ENCODE data around the gene AGAP1.
A peak's percentile ranks its signal among the peaks of the same experiment; 100 is the strongest.

Gene AGAP1

DNA sequence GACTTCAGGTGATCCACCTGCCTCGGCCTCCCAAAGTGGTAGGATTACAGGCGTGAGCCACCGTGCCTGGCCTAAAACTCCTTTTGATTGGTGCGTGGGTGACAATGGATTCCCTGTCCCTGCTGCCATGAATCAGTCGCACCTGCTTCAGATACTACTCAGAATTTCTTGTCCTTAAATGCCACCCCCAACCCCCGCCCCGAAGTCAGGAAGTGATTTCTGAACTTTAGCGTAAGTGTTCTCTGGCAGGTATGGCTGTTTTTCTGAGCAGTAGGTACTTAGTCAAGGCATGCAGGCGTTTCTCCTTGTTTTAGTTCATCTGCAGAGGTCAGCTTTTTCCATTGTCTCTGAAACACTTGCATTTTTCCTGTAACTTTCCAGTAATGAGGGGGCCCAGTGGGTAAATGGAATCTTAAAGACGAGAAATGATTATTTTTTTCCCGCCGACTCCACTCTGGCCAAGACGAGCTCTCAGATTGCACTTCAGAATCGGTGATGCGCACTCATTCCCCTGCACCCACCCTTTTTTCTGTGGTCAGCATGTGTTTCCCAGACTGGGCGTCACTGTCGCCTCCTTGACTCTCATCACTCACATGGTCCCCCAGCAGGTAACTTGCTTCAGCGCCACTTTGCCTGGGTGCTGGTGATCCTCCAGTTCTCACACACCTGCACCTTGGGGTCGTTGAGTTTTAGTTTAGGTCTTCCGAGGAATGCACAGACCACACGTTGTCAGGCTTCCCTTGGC, 494.6 kb downstream of the AGAP1 start:
- DNase-seq = peak; percentile 67

DNA sequence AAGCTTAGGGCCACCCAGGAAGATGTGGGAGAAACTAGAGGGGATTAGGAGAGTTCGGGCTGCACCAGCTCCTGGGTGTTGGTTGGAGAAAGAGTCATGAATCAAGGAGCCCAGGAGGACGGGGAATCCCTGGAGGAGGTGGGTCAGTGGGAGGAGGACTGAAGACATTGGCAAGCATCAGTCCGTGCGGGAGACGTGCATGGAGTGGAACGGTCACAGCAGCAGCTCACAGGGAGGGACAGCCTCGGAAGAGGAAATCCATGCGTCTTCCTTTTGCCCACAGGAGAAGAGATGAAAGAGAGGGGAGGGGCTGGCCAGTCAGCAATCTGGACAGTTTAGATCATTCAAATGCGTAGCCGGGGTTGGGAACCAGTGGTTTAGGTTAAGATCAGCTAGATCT, 495.7 kb downstream of the AGAP1 start:
- DNase-seq = no peak

DNA sequence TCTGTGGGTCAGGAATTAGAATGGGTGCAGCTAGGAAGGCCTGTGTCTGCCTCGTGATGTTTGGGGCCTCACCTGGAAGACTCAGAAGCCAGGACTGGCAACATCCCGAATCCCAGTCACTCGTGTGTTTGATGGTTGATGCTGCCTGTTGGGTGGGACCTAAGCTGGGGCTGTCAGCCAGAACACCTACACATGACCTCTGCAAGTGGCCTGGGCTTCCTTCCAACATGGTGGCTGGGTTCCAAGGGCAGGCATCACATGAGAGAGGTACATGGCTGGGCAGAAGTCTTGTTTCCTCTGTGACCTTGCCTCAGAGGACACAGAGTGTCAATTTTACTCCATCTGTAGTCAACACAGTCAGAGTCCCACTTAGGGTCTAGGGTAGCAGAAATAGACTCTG, 496.5 kb downstream of the AGAP1 start:
- peak; percentile 15 for DNase-seq

DNA sequence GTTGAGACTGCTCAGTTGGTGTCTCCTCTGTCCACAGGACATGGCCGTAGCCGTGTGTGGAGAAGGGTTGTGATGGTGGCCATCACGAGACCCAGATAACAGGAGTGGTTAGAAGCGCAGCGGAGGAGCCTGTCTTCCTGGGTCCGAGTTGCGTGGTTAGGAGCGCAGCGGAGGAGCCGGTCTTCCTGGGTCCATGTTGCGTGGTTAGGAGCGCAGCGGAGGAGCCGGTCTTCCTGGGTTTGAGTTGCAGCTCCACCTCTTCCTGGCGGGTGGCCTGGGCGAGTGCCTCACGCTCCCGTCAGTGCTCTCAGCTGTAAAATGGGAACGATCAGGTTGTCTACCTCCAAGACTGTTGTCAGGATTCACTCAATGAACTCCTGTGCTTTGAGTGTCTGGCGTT, 498.2 kb downstream of the AGAP1 start:
- no peak for DNase-seq

- no peak for DNase-seq
Measured at GRCh38 chr2:235996419-235996818, 502.6 kb downstream of the AGAP1 start.

DNA sequence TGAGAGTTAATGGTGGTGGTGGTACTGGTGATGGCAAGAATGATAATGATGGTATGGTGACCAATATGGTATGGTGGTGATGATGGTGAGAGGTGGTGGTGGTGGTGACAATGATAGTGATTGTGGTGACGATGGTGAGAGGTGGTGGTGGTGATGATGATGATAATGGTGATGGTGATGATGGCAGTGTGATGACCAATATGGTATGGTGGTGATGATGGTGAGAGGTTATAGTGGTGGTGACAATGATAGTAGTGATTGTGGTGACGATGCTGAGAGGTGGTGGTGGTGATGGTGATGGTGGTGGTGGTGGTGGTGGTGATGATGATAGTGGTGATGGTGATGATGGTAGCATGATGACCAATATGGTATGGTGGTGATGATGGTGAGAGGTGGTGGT, 505.2 kb downstream of the AGAP1 start:
- no peak for DNase-seq

GRCh38 chr2:236001166-236001828, 507.5 kb downstream of the AGAP1 start:
- DNase-seq = no peak

- DNase-seq = no peak
Measured at GRCh38 chr2:236001854-236002253, 508.0 kb downstream of the AGAP1 start.

DNA sequence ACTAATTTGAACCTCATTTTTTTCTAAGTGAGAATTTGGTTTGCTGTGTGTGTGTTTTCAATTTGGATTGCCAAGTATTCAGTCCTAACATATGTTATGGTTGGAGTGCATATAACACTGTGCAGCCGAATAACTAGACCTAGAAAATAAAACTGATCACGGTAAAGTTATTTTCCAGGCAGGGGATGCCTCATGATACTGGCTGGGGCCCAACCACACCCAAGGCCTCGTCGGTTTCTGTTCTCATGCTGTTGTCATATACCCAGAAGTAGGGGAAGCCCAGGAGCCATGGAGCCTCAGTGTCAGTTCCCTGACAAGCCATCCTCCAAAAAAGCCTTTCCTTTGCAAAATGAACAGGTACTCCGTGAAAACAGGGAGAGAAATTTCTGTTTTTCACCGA, 514.2 kb downstream of the AGAP1 start:
- DNase-seq = no peak

- DNase-seq = no peak
Measured at GRCh38 chr2:236008857-236009256, 515.0 kb downstream of the AGAP1 start.

- no peak for DNase-seq
Measured at GRCh38 chr2:236010920-236011685, 517.3 kb downstream of the AGAP1 start.

DNA sequence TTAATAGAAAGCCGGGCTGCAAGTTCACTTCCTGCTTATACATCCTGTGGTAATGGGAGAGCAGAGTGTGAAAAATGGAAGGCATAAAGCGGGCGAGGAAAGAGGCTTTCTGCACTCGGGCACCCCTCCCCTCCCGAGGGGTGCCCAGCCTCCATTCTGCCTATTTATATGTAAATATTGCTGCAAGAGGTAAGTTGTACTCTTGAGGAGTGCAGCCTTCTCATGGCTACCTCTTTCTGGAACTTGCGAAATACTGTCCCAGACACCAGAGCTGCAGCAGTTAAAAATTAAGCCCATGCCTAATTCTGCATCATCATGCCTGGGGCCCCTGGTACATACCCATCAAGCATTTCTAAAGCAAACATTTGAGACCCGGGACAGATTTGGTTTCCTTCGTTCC, 518.3 kb downstream of the AGAP1 start:
- no peak for DNase-seq

DNA sequence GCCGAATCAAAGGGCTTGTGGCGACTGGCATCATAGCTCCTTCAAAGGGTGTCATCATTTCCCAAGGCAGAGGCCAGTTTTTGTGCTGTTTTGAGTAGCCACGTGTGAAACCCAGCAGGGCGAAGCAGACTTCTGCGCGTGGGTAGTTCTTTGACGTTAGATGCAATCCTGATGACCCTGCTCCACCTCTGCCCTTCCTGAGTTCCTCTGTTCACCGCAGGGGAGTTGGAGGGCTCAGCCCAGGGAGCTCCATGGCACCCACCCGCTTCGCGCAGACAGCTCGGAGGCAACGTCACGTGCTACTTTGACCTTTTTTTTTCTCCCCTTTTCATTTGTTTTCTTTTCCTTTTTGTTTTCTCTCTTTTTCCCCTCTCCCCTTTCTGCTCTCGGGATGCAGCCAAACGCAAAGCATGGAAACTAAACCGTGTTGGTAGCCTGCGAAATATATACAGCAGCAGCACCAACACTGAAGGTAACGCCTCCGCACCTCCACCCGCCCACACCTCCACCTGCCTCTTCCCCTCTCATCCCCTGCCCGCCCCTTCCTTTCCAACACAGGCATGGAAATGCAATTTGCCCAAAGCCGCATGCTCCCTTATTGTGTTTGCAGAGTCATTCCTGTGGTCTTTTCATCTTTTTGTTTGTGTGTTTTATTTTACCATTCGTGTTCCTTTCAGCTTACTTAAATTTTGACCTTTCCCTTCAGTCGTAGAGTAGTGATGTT, 520.7 kb downstream of the AGAP1 start:
- DNase-seq = no peak

DNA sequence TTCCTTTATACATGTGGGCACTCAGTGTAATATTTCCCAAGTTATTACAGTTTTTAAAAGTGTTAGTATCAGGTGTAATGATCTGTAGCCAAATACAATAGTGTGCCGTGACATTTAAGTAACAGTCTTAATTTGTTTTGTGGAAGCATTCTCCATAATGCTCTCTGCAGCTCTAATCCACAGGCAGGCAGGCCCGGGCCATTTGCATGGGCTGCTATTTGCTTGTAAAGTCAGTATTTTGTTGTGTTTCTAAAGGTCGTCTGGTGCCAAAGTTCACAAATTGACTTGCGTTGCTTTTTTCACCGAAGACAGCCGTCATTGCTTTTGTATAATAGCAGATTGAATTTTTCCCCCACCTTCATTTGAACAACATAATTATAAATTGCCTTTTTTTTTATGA, 521.3 kb downstream of the AGAP1 start:
- no peak for DNase-seq

DNA sequence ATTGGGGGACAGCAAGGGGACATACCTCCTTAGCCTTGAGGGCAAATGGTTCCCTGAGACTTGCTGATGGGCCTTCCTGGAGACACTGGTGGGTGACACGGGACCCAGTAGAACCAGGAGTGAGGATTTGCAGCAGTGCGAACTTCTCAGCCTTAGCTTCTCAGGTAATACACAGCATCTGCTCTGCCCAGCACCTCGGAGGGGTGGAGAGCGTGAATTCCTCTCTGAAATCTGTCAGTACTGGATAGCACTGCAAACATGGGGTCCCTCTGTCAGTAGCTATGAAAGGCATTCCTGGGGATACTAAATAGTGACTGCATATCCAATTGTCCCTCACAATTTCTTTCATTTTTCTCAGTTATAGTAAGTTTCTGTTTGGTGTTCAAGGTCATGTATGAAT, 522.7 kb downstream of the AGAP1 start:
- DNase-seq = no peak

DNA sequence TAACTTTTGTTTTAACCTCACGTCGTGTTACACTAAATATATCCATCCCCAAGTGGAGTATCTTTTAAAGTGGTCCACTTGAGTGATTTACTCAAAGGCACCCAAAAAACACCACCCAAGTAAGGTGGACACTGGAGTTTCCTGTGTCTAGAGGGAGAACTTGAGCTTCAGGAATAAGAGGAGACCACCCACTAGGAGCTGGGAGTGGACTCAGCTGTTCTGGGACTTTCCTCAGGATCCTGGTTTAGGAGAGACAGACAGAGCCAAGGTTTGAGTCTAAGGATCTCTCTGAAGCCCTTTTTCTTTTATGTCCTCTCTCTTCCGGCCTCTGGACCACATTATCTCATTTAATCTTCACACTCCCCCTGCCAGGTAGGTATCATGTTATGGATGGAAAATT, 523.6 kb downstream of the AGAP1 start:
- no peak for DNase-seq

GRCh38 chr2:236019434-236019833, 525.6 kb downstream of the AGAP1 start:
- DNase-seq = no peak

DNA sequence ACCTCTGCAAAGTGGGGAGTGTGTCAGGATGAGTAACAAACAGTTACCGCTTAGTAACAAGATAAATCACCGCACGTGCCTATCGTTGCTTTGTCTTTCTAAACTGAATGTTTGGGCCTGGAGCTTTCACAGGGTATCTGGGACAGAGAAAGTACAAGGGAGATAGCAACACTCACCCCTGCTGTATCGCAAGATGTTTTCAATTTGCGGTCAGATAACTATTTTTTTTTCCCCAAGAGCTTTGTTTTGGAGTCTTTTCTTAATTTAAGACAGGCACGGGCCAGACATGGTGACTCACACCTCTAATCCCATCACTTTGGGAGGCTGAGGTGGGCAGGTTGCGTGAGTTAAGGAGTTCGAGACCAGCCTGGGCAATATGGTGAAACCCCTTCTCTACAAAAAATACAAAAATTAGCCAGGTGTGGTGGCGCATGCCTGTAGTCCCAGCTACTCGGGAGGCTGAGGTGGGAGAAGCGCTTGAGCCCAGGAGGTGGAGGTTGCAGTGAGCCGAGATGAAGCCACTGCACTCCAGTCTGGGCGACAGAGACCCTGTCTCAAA, 527.7 kb downstream of the AGAP1 start:
- DNase-seq = no peak

DNA sequence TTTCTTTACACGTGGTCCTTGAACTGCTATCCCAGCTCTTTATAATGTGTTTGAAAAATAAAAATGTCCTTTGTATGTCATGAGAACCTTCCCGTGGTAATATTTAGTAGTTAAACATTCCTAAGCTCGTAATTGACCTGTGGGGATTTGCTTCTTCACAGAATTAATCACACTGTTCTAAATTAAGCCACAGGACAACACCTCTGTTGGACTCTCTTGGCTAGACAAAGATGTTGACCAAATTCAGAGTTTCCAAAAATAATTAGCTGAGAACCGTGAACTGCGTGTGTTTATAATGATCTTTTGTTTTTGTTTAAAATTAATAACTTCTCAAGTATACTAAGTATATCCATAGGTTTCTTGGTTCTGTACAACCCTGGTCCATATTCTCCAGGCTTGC, 528.3 kb downstream of the AGAP1 start:
- DNase-seq = no peak

DNA sequence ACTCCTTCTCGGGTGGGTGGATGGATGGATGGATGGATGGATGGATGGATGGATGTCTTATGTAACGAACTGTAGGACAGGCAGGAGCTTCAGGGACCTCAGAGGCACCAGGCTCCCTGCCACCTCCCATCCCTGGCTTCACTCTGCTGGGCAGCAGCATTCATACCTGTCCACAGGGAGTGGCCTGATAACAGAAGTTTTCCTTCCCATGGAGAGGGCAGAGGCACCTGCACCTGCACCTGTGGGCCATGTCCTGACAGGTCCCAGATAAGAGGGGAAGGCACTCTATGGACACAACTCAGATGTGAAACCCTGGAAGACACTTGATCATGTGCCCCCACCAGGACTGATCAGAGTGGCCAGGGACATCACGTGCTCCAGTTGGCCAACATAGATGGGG, 532.0 kb downstream of the AGAP1 start:
- no peak for DNase-seq

DNA sequence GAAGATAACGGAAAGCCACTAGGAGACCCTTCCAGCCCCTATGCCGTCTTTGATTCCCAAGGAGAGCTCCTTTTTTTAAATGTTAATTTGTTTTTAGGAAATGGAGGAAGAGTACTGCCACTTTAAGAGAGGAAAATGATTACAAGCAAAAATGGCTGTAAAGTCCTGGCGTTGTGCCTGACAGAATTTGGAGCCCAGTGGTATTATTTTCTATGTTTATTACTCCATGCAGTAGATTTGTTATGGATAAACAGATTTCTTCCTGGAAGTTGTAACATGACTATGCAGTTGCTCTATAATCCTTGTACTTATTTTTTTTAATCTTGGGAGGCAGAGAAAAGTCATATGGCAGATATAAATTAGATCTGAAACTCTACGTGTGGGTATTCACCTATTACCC, 533.0 kb downstream of the AGAP1 start:
- no peak for DNase-seq

- no peak for DNase-seq
Measured at GRCh38 chr2:236028066-236028465, 534.2 kb downstream of the AGAP1 start.

DNA sequence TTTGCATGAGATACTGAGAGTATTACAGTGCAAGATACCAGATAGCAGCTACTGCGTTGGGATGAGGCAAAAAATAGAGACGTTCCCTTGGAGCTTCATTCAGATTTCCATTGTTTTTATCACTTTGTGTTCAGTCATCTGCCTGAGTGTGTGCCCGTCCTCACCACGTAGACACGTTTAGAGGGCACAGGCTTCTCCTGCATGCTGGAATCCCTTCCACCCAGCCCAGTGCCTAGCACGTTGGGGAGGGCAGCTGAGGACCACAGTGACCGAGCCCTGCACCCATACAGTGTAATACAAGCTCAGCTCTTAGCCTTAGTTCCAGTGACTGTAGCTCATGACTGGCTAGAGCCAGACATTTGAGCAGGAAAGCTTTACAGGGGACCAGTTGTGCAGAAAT, 539.6 kb downstream of the AGAP1 start:
- no peak for DNase-seq

Measured in DMS79 treated with DMSO at 0.1 percent for 48 hours (cell line).